Ectodermal cell (in vitro differentiated cells): ENCODE data around the gene CMSS1.

ENCODE experiments used
- H3K27ac ChIP-seq: 2 replicates; pipeline ENCODE4 v1.7.0; 2013; ENCODE audit warnings: mild to moderate bottlenecking, low read depth, low read length; ENCODE audit not compliant: insufficient read depth, poor library complexity, severe bottlenecking
- H3K27me3 ChIP-seq: 2 replicates; pipeline ENCODE4 v1.7.0; 2013; ENCODE audit warnings: mild to moderate bottlenecking, low read length; ENCODE audit not compliant: insufficient read depth, control insufficient read depth, poor library complexity, severe bottlenecking
- H3K36me3 ChIP-seq: one replicate; pipeline ENCODE4 v1.7.0; 2013; ENCODE audit warnings: low read length; ENCODE audit not compliant: control insufficient read depth, insufficient read depth
- H3K4me1 ChIP-seq: one replicate; pipeline ENCODE4 v1.7.0; 2013; ENCODE audit warnings: low read length; ENCODE audit not compliant: control insufficient read depth, insufficient read depth
- H3K4me3 ChIP-seq: 2 replicates; pipeline ENCODE4 v1.7.0; 2013; ENCODE audit warnings: low read depth, low read length, control low read depth; ENCODE audit not compliant: insufficient read depth
- H3K9me3 ChIP-seq: 2 replicates; pipeline ENCODE4 v1.7.0; 2013; ENCODE audit warnings: mild to moderate bottlenecking, low read length, moderate library complexity; ENCODE audit not compliant: control insufficient read depth
- WGBS, 2 experiments: methylation state at CpG; one replicate each; pipeline ENCODE4 v1.1.7; 2013; ENCODE audit warnings: missing lambda C conversion rate in 2 of 2; 5-methylcytosine and 5-hydroxymethylcytosine counted together

Gene CMSS1

DNA sequence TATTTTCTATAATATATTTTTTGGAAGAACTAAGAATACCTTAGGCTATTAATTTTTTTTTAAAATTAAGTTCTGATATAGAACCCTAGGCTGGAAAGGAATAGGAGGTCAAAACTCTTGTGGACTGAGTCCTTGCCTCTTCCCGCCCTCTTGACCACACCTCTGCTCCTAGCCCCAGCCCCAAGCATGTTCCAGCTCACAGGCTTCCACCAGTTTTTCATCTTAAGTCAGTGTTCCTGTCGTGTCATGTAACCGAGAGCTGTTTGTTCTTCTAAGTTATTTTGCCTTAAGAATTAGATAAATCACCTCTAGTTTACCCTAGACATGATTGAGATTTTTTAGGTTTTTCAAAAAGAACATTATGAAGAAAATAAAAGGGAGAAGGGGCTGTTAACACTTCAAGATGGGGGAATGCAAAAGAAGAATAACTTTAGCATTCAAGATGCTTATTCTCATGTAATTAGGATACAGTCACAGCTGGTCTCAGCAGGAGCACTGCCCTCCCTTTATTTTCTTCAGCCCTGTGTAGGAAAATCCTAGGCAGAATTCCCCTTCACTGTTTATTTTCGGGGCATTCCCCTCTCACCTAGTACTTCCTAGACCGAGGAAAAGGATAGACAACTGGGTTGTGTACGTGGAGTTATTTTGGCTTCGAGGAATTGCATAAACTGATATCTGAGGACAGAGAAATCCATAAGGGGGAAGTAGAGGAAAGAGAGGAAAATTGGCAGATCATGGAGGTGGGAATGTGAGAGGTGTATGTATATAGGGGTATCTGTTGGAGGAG is 110.2 kb downstream of the CMSS1 start:
- Histone ChIP-seq H3K27me3 (no peaks in the 10 kb centered on the region), H3K4me1 (peaks cover 16% of the 10 kb centered on the region), H3K27ac (no peak overlapping the region), H3K4me3 (no peak overlapping the region), H3K9me3 (no peaks in the 10 kb centered on the region), H3K36me3 (no peaks in the 10 kb centered on the region)
- WGBS, 2 experiments, result 11 to 15% methylated on average over 4 to 7 of the region's 7 CpGs

DNA sequence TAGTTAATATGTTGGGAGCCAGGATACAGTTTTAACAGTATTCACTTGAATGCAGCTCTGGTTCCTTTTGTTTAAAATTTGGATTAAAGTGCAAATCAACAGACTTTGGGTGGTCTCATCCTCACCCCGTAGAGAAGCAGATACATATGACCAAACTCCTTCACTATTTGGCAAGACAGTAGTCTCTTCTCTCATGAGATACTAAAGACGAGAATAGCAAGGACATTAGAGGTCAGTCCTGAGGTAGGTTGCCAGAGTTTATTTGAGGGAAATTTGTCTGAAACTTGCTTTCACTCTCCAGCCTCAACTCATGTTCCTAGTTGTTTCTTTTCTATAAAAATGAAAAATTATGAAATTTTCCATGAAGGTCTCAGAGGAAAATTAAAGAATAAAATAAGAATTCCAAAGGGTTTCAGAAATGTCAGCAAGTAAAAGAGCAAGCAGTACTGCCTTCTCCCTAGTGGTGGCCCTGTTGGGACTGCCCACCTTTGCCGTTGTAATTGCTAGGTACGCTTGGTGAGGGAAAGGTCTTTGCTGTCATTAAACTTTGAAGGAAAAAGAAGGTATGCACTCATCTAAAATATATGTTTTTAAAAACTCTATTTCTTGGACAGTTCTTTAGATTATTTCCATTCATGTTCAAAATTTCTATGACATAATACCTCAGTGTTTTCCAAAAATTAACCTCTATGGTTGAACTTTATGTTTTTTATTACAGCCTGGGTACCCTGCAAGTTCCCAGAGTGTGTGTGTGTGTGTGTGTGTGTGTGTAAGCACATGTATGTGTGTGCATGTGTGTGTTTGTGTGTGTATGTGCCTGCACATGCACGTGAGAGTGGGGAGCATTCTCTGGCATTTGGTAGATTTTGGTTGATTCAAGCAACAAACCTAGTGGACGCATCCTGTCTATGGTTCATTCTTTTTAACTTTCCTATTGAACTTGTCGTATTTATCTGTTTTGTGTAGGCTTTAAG is 111.4 kb downstream of the CMSS1 start:
- Histone ChIP-seq H3K27ac (no peak overlapping the region), H3K27me3 (no peaks in the 10 kb centered on the region), H3K4me3 (no peak overlapping the region), H3K4me1 (peaks cover 16% of the 10 kb centered on the region), H3K9me3 (no peaks in the 10 kb centered on the region), H3K36me3 (no peaks in the 10 kb centered on the region)
- WGBS, 2 experiments, result 68 to 73% methylated on average over 7 of the region's 7 CpGs

DNA sequence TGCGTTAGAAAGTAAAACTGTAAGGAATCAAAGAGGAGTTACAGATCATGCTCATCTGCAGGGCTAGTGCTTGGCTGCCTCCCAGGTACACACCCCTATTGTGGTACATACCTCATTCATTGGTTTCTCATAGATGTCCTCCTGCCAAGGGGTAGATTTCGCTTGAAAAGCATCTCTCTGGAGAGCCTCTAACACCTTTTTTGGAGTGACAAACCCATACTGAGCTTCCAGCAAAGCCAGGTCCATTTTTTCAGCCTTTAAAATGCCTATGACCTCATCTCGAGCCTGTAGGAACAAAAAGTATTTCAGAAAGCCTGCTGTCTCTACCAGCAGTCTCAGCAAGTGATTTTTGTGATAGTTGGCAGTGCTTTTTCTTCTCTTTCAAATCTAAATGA is 112.1 kb downstream of the CMSS1 start:
- H3K36me3 ChIP-seq, result no peaks in the 10 kb centered on the region
- 50 to 53% methylated on average over 3 of the region's 3 CpGs for WGBS, 2 experiments
- no peak overlapping the region for H3K4me3 ChIP-seq

DNA sequence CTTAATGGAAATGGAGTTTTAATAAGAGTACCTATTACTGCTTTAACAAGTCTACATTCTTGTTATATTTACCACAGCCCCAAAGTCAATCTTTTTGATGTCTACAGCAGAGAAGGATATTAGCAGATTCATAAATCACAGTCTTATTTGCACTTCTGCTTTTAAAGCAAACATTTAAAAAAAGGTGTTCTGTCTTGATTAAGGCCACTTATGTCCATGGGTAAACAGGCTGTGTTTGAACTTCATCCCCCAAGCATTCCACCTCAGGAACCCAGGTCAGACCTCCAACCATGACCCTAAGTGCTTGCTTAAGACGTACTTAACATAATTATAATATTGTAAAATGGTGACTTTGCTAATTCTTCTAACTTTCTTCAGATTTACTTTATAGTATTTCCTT is 113.4 kb downstream of the CMSS1 start:
- no CpG with 5 or more reads among the region's 1 CpG for WGBS, 2 experiments
- Histone ChIP-seq H3K27ac (no peak overlapping the region), H3K9me3 (no peaks in the 10 kb centered on the region), H3K36me3 (no peaks in the 10 kb centered on the region), H3K4me3 (no peak overlapping the region), H3K4me1 (peaks cover 16% of the 10 kb centered on the region), H3K27me3 (no peaks in the 10 kb centered on the region)

More for the DNA sequence above, 112.1 kb downstream of the CMSS1 start:
- H3K27me3 ChIP-seq, result no peaks in the 10 kb centered on the region
- no peak overlapping the region for H3K27ac ChIP-seq
- peaks cover 16% of the 10 kb centered on the region for H3K4me1 ChIP-seq
- H3K9me3 ChIP-seq, result no peaks in the 10 kb centered on the region

DNA sequence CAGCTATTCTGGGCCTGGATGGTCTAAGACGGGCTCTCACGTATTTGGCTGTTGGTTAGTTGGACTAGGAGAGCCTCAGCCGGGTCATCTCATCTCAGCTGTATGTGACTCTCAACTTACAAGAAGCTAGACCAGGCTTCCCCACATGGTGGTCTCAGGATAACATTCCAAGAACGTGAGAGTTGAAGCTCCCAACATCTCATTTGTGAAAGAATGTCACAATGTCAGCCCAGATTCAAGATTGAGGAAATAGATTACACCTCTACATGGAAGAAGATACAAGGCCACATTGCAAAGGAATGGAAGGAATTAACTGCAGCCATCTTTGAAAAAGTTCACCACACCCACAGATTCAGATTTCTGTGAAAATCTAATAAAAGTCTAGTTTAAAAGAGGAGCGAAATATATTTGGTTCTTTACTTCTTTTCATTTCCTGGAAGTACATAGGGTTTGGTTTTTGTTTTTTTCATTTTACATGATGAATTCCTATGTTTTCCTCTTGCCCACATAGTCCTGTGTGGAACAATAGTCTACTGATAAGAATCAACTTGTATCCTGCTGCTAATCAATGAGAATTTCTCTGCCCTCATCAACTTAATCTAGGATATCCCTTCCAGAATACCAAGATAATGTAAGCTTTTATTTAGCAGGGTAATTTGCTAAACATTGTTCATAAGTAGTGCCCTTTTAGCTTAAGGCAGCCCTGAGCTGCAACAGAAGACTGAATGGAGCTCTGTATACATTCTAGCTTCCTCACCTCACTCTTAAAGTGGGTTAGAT is 116.5 kb downstream of the CMSS1 start:
- Histone ChIP-seq H3K27ac (no peak overlapping the region), H3K36me3 (no peaks in the 10 kb centered on the region), H3K27me3 (no peaks in the 10 kb centered on the region), H3K4me1 (peaks cover 6% of the 10 kb centered on the region), H3K4me3 (no peak overlapping the region), H3K9me3 (no peaks in the 10 kb centered on the region)
- 94% methylated on average over 5 of the region's 5 CpGs for WGBS, 2 experiments

GRCh38 chr3:99934975-99935797 is 117.5 kb downstream of the CMSS1 start:
- Histone ChIP-seq H3K36me3 (no peaks in the 10 kb centered on the region), H3K9me3 (no peaks in the 10 kb centered on the region), H3K27me3 (no peaks in the 10 kb centered on the region), H3K4me1 (no peaks in the 10 kb centered on the region), H3K27ac (no peak overlapping the region), H3K4me3 (no peak overlapping the region)
- WGBS, 2 experiments, result 90 to 93% methylated on average over 4 of the region's 4 CpGs

DNA sequence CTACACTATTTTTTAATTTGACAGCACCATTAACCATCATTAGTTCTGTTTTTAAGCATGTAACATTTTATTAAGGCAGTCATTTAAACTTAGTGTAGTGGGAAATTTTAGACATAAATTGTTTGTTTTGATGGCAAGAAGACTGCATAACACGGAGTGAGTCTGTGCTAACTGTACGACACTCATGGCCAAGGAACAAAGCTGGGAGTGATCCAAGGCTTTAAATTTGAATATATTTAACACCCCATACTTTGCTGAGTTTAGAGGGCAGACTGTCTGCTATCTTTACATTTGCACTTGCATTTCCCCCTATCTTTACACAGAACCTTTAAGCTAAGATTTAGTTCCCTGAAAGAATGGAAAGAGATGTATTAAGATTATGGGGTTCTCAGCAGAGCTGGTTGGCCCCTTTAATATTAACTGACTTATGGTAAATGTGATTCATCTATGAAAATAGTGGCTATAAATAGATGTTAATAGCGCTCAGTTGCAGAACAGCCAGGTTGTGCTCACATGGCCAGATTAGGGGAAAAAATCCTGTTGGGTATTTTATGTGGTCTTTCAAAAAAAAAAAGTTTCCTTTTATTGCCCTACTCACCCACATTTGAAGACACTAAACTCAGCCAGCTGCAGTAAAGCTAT is 120.7 kb downstream of the CMSS1 start:
- no peak overlapping the region for H3K27ac ChIP-seq
- no peak overlapping the region for H3K4me3 ChIP-seq
- no peaks in the 10 kb centered on the region for H3K36me3 ChIP-seq
- H3K9me3 ChIP-seq, result no peaks in the 10 kb centered on the region
- 94 to 98% methylated on average over 3 of the region's 3 CpGs for WGBS, 2 experiments
- no peaks in the 10 kb centered on the region for H3K27me3 ChIP-seq
- H3K4me1 ChIP-seq, result no peaks in the 10 kb centered on the region

DNA sequence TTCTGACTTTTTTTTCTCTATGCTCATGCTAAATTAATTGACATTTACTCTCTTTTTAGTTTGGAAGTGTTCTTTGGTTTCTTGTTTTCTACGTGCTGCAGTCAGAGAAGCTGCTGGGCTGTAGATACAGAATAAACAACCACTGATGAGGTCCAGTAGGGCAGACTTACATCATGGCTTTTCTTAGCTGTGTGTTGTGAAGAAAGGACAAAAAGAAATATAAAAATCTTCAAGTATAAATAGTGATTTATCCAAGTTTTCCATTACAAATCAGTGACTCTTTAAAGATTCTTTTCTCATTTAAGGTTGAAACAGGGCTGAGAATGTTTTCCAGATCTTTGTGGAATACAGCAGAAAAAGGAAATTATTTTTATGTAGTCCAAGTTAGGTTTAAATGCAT is 122.2 kb downstream of the CMSS1 start:
- WGBS, 2 experiments, result 92 to 95% methylated on average over 1 of the region's 1 CpG
- H3K9me3 ChIP-seq, result no peaks in the 10 kb centered on the region
- no peaks in the 10 kb centered on the region for H3K27me3 ChIP-seq
- H3K36me3 ChIP-seq, result no peaks in the 10 kb centered on the region
- peaks cover 3% of the 10 kb centered on the region for H3K4me1 ChIP-seq
- no peak overlapping the region for H3K4me3 ChIP-seq
- no peak overlapping the region for H3K27ac ChIP-seq

GRCh38 chr3:99940350-99940749 is 122.7 kb downstream of the CMSS1 start:
- Histone ChIP-seq H3K27me3 (no peaks in the 10 kb centered on the region), H3K4me1 (peaks cover 8% of the 10 kb centered on the region), H3K9me3 (no peaks in the 10 kb centered on the region), H3K36me3 (no peaks in the 10 kb centered on the region), H3K4me3 (no peak overlapping the region), H3K27ac (no peak overlapping the region)
- WGBS, 2 experiments, result 80 to 97% methylated on average over 2 of the region's 2 CpGs
